GM19351 (cell line): ENCODE results near the gene UBL3.
A peak's percentile ranks its signal among the peaks of the same experiment; 100 is the strongest.

ENCODE experiments used
- ATAC-seq: cut with Tn5 transposase; IDR thresholded peaks from one replicate; pipeline ENCODE4 v1.9.1; 2021; ENCODE audit warnings: mild to moderate bottlenecking, moderate library complexity; ENCODE audit not compliant: unreplicated experiment

The UBL3 gene

GRCh38 chr13:29850213-29850898 is at the start of gene UBL3:
TSS of gene UBL3 (minus strand) at chr13:29850617. CDS start at chr13:29849538, 1,079 bp downstream.
- peak; percentile 91 for ATAC-seq

GRCh38 chr13:29897102-29897501 is 46.7 kb upstream of the UBL3 start:
- ATAC-seq: no peak

- no peak for ATAC-seq
These were observed 43.0 kb upstream of the UBL3 start for GRCh38 chr13:29893438-29893837.

DNA sequence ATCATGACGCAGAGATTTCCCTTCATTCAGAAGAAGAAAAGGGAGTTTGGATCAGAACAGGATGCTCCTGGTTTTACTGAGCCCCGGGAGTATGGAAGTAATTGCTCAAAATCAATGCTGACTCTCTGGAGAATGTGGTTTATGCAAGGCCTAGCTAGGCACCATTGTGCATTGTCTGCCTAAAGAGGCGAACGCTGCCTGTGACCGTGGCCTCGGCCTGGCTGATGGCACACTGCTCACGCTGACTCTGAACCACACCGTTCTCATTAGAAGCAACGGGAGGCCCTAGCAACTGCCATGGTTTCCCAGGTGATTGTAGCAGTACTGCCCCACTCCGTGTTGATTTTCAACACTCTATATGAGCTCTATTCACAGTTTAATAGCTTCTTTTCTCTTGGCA is 41.7 kb upstream of the UBL3 start:
- no peak for ATAC-seq

- ATAC-seq: no peak
These were observed 38.7 kb upstream of the UBL3 start for GRCh38 chr13:29889111-29889510.

DNA sequence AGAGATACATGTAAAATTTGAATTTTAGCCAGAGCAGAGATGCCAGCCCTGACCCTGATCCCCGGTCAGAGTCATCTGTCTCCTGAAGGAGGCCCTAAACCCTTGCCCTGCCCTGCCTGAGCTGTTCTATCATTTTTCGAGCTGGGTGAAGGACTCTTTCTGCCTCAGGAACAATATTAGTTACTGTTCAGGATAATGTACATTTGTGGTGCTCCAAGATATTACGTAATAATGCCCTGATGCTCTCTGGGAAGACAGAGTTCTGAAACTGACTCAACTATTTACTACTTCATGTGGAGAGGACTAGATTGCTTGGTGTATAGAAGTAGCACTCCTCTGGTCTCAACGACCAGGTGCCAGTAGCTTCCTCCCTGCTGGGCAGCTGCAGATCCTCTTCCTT is 37.9 kb upstream of the UBL3 start:
- no peak for ATAC-seq

DNA sequence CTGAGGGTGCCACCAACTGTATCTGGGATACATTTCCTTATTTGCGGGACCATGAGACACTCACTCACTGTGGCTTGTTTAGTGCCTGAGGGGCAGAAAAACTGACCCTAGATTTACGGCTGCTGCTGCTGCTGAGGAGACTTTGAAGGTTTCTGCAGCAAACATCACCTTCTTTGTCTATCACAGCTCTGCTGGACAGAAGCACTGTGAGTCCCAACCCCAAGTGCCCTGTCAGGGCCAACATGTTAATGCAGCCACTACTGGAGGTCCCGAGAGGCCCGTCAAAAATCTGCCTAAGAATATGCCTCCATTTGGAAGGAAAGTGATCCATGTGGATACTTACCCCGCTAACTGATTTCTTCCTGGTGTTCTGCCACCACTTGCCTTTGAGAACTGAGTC is 37.3 kb upstream of the UBL3 start:
- ATAC-seq: no peak

- no peak for ATAC-seq
These were observed 36.7 kb upstream of the UBL3 start for GRCh38 chr13:29887030-29887557.

DNA sequence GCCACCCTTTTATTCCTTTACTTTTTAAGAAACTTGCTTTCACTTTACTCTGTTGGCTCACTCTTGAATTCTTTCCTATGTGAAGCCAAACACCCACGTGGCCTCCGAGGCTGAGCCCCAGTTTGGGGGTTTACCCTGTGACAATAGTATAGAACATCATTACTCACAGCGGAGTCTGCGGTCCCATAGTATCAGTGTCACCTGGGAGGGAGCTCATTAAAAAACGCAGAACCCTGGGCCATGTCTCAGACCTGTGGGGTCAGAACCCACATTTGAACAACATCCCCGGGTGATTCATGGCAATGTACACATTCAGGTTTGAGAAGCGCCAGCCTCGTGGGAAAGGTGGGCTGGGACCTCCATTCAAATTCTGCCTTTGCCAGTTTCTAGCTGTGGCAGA is 36.0 kb upstream of the UBL3 start:
- ATAC-seq: no peak

DNA sequence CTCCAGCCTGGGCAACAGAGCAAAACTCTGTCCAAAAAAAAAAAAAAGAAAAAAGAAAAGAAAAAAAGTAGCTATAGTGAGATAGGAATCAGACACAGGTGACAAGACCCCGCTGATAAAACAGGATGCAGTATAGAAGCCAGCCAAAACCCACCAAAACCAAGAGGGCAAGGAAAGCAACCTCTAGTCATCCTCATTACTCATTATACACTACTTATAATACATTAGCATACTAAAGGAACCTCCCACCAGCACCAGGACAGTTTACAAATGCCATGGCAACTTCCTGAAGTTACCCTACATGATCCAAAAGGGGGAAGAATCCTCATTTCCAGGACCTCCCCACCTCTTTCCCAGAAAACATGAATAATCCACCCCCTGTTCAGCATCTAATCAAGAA is 35.6 kb upstream of the UBL3 start:
- no peak for ATAC-seq

DNA sequence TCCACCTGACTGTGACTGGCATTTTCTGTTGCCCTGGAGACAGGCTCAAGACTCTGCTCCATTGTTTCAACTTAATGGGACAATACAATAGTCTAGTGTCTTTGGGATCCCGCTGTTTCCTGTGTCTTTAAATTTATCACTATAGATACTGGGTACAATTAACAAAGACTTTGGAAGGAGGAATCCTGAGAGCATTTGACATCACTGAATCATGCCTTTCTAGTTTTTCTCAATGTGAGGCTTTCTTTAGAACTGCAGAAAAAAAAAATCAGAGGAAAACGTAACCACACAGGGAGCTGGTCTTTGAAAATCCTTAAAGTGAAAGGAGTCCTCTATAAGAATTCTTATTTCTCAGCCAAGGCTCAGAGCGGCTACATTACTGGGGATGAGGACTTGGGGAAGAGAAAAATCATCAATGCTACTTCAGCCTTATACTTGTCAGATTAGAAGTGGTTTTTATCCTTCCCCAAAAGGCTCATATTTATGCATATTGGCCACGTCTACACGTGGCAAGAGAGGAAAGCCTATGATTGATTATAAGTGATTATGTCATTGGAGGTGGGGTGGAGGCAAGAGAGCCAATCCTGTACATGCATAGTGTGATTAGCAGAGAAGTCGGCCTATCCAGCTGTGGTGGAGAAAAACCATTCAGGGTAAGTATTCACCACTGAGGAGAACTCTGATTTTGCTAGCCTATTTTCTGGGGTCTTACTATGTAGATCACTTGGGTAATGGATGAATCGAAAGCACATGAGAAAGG is 34.4 kb upstream of the UBL3 start:
- ATAC-seq: no peak

DNA sequence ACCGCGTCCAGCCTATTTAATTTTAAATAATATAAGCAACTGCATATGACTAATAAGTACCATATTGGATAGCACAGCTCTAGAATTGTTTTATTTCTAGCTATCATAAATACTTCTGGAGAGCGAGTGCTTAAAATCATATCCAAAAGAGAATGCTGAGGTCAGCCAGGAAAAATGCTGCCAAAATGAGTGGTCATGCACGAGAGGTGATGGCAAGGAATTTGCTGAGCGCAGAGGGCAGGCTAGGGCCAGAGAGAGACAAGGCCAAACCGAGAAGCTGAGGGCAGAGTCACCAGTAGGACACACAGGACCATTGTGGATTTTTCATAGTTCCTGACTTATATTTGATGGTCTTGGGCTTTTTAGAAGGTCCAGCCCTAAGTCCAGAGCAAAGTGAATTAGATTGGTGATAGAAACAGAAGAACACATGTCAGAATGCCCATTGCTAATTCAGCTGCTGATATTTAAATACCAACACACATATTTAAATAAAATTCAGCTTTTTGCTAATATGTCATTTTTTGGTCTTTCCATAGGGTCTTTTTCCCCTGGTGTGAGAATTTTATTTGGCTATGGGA is 33.6 kb upstream of the UBL3 start:
- no peak for ATAC-seq

DNA sequence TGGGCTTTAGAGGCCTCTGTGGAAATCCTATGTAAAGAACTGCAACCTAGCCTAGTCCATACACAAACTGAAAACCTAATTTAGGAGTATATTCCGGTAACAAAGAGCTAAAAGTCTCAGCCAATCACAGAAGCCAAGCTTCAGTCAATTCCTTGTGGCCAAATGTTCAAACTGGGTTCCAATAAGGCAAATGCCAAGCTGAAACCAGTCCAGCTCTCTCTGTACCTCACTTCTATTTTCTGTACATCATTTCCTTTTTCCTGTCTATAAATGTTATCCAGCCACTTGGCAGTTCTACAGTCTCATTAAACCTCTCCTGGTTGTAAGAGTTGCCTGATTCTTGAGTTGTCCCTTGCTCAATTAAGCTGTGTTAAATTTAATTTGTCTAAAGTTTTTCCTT is 31.7 kb upstream of the UBL3 start:
- ATAC-seq: no peak

- no peak for ATAC-seq
These were observed 27.7 kb upstream of the UBL3 start for GRCh38 chr13:29878101-29878500.

- no peak for ATAC-seq
These were observed 27.1 kb upstream of the UBL3 start for GRCh38 chr13:29877456-29878078.

DNA sequence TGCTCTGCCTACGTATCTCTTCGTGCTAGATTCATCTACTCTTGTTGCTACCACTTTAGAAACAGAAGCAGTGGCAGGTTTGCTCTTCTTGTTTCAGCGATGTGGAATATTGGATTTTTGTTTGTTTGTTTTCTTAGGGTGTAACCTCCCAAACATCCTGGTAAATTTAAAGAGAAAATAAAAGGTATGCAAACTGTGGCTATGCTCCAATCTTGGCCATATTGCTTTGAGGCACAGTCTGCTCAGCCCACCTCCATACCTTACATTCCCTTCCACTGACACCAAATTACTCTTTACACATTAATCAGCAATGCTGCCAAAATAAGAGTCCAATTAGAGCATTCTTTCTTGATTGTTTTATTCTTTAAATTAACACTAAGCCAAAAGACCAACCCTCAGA is 25.2 kb upstream of the UBL3 start:
- ATAC-seq: no peak

GRCh38 chr13:29868581-29868980 is 18.2 kb upstream of the UBL3 start:
- no peak for ATAC-seq

DNA sequence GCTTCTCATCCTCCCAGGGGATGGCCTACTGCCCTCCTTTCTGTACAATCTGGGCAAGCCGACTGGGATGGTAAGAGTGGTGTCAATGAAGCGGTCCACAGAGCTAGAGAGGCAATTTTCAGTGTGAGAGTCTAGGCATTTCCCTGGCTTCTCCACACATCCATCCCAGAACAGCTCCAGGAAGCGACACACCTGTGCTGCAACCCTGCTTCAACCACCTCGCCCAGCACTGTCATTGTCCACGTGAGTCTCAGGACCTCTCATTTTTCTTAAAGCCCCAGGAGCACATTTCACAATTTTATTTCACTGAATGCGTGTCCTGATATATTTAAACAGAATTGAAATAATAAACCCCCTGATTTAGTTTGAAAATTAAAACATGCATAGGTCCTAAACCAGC is 15.5 kb upstream of the UBL3 start:
- no peak for ATAC-seq

DNA sequence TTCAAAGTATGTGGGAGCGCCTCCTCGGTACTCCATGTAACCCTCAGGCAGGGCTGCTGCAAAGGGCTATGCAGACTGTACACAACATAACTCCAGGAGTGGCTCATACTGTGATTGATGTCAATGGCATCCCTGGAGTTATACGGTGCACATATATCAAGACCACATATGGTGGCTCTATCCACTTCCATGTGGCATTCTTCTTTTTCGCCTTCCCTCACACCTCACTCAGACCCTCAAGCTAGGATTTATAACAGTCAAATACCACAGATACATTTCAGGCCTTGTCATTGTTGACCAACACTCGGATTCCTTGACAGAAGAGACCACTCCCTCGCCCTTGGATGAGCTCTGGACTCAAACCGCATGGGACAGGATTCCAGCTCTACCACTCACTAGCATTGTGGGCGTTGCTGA is 11.3 kb upstream of the UBL3 start:
- no peak for ATAC-seq

GRCh38 chr13:29859971-29860370 is 9.6 kb upstream of the UBL3 start:
- ATAC-seq: no peak

GRCh38 chr13:29858667-29859066 is 8.2 kb upstream of the UBL3 start:
- ATAC-seq: no peak

GRCh38 chr13:29858231-29858630 is 7.8 kb upstream of the UBL3 start:
- ATAC-seq: no peak
